Skeletal muscle cell (primary cell): ENCODE measurements around the gene MT1A.
A peak's percentile ranks its signal among the peaks of the same experiment; 100 is the strongest.

Source experiments
- DNase-seq: peaks from one replicate; pipeline ENCODE4 v3.0.0-alpha.2; 2010; ENCODE audit warnings: low read depth
- H3K4me3 ChIP-seq: 2 replicates; pipeline ENCODE4 v1.5.1; 2011; ENCODE audit warnings: low read depth, mild to moderate bottlenecking, control low read depth, low read length, moderate library complexity

The MT1A gene

GRCh38 chr16:56637814-56638750 is at the start of gene MT1A:
Gene MT1A (plus strand): TSS chr16:56638666. CDS start chr16:56638739, 73 bp downstream.
- peak within 1 kb of the TSS; percentile 55 for H3K4me3 ChIP-seq
- DNase-seq = no peak

GRCh38 chr16:56588781-56589140 is 49.7 kb upstream of the MT1A start:
- no peak for DNase-seq
- peak overlapping the region; percentile 48 for H3K4me3 ChIP-seq

GRCh38 chr16:56589141-56590039 is 49.1 kb upstream of the MT1A start, which contains the start of gene MT3:
Gene MT3 (plus strand): TSS chr16:56589528. CDS start chr16:56589591, 63 bp downstream.
- peak within 1 kb of the TSS; percentile 48 for H3K4me3 ChIP-seq
- DNase-seq = no peak

- DNase-seq = no peak
- no peak overlapping the region for H3K4me3 ChIP-seq
These were observed 46.9 kb upstream of the MT1A start for GRCh38 chr16:56591377-56592060.

GRCh38 chr16:56593573-56594291 is 44.7 kb upstream of the MT1A start:
- no peak for DNase-seq
- H3K4me3 ChIP-seq = no peak overlapping the region

GRCh38 chr16:56594292-56594619 is 44.2 kb upstream of the MT1A start:
- no peak for DNase-seq

GRCh38 chr16:56600398-56600999 is 38.0 kb upstream of the MT1A start:
- no peak overlapping the region for H3K4me3 ChIP-seq
- DNase-seq = no peak

More at GRCh38 chr16:56594292-56594619, 44.2 kb upstream of the MT1A start:
- H3K4me3 ChIP-seq = no peak overlapping the region

GRCh38 chr16:56601325-56601724 is 37.1 kb upstream of the MT1A start:
- H3K4me3 ChIP-seq = no peak overlapping the region
- DNase-seq = no peak

GRCh38 chr16:56603589-56603988 is 34.9 kb upstream of the MT1A start:
- no peak for DNase-seq
- H3K4me3 ChIP-seq = no peak overlapping the region

- no peak overlapping the region for H3K4me3 ChIP-seq
- no peak for DNase-seq
These were observed 33.5 kb upstream of the MT1A start for GRCh38 chr16:56604966-56605365.

- no peak for DNase-seq
- no peak overlapping the region for H3K4me3 ChIP-seq
These were observed 33.0 kb upstream of the MT1A start for GRCh38 chr16:56605475-56605874.

- no peak for DNase-seq
- H3K4me3 ChIP-seq = no peak overlapping the region
These were observed 32.4 kb upstream of the MT1A start for GRCh38 chr16:56606071-56606475.

GRCh38 chr16:56606476-56607108 is 31.9 kb upstream of the MT1A start:
- H3K4me3 ChIP-seq = peak overlapping the region; percentile 27
- peak; percentile 77 for DNase-seq

- peak overlapping the region; percentile 27 for H3K4me3 ChIP-seq
- peak; percentile 100 for DNase-seq
These were observed 31.3 kb upstream of the MT1A start for GRCh38 chr16:56607109-56607618.

- no peak for DNase-seq
- peak overlapping the region; percentile 81 for H3K4me3 ChIP-seq
These were observed 30.8 kb upstream of the MT1A start for GRCh38 chr16:56607675-56608042.

GRCh38 chr16:56608043-56608875 is 30.2 kb upstream of the MT1A start, which contains the start of gene MT2A:
Gene MT2A (plus strand): TSS chr16:56608584. CDS start chr16:56608656, 72 bp downstream.
- peak; percentile 93 for DNase-seq
- peak within 1 kb of the TSS; percentile 81 for H3K4me3 ChIP-seq

- DNase-seq = no peak
- peak overlapping the region; percentile 81 for H3K4me3 ChIP-seq
These were observed 29.5 kb upstream of the MT1A start for GRCh38 chr16:56608876-56609462.
